GM18873 (cell line): ENCODE results near the gene APBB1IP.
"Not testable (repeated sequence)": the region's sequence is repeated elsewhere in the genome, so short reads cannot be mapped to it uniquely, and the experiment has no call there.

Source experiments
- ATAC-seq: cut with Tn5 transposase; IDR thresholded peaks from one replicate; pipeline ENCODE4 v1.9.1; 2021; ENCODE audit warnings: mild to moderate bottlenecking, moderate library complexity, moderate number of reproducible peaks; ENCODE audit not compliant: unreplicated experiment, low FRiP score

The APBB1IP gene

GRCh38 chr10:26475386-26475785, 37.2 kb downstream of the APBB1IP start:
- no peak for ATAC-seq

GRCh38 chr10:26477501-26477900, 39.4 kb downstream of the APBB1IP start:
- ATAC-seq = no peak

- ATAC-seq = no peak
Observed at GRCh38 chr10:26478061-26478460, 39.9 kb downstream of the APBB1IP start.

DNA sequence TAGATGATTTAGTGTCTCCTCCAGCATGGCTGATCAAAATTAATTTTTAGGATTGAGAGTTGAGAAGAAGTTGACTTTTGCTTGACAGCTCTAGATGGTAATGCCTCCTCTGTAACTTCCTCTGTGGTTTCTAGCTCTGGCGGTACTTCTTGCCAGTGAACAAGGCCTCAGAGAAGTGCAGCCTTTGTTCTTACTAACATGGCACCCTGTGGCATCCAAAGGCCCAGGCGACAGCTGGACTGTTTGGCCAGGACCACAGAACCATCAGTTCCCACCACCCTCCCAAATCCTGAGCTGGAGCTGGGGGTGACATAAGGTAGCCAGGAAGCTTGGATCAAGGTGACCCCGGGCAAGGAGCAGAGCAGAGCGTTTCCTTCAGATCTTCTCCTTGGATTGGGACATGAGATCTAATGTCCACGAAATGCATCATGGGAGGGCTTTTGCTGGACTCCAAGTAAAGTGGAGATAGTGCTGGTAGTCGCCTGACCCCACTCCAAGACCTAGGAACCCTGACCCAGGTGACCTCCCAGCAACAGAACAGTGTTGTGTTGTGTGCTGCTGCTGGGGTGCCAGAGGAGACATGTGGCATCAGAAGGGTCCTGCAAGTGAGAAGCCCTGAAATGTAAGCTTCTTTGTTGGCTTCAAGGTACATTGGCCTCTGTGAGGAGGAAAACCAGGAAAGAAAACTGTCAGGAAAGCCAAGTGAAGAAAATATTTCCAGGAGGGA, 41.8 kb downstream of the APBB1IP start:
- ATAC-seq = peak; percentile 39

- ATAC-seq = no peak
Observed at GRCh38 chr10:26481315-26481692, 43.2 kb downstream of the APBB1IP start.

- ATAC-seq = no peak
Observed at GRCh38 chr10:26481914-26482550, 43.9 kb downstream of the APBB1IP start.

GRCh38 chr10:26483554-26483953, 45.4 kb downstream of the APBB1IP start:
- ATAC-seq = no peak

DNA sequence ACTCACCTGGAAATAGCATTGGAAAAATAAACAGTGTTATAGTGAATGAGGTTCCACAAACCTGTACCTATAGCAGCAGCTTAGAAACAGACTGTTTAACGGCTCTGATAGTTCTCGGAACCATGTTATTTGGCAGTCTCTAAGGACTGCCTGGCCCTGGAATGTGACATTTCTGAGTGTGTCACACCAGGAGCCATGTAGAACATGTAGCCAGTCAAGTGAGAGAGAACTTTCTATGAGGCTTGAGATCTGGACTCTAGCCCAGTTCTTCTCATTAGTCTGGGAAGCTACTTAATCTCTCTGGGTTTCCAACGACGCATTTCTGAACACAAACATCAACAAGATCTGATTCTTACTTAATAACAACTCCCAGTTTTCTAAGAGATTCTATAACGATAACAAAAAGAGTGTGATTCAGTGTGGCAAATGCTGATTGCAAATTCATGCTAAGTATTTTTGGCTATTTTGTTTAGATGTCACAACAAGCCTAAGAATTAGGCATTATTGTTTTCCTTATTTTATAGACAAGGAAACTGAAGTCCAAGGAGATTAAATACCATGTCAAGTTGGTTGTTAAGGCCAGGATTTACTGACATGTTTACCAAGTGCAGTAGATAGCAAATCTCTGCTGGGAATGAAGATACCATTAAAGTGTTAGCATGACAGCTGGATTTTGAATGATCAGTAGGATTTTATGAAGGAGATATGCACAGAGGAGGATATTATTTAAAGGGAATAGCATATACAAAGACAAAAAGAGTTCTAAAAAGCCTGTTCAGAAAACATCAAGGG, 47.2 kb downstream of the APBB1IP start:
- no peak for ATAC-seq

DNA sequence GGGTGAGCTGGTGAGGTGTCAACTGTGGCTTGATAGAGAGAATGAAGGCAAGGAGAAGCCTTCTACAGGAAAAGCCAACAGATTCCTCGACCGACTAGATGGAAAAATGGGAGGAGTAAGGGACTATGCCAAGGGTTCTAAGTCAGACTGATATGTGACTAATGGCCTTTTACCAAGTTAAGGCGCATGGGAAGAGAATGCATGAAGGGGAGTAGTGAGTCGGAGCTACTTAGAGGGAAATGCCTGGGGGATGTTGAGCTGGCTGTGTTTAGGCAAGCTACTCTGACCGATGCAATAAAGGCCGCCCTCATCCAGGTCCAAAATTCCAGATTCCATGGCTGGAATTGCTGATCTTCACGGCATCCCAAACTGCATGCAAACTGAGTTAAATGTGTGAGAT, 48.2 kb downstream of the APBB1IP start:
- no peak for ATAC-seq

DNA sequence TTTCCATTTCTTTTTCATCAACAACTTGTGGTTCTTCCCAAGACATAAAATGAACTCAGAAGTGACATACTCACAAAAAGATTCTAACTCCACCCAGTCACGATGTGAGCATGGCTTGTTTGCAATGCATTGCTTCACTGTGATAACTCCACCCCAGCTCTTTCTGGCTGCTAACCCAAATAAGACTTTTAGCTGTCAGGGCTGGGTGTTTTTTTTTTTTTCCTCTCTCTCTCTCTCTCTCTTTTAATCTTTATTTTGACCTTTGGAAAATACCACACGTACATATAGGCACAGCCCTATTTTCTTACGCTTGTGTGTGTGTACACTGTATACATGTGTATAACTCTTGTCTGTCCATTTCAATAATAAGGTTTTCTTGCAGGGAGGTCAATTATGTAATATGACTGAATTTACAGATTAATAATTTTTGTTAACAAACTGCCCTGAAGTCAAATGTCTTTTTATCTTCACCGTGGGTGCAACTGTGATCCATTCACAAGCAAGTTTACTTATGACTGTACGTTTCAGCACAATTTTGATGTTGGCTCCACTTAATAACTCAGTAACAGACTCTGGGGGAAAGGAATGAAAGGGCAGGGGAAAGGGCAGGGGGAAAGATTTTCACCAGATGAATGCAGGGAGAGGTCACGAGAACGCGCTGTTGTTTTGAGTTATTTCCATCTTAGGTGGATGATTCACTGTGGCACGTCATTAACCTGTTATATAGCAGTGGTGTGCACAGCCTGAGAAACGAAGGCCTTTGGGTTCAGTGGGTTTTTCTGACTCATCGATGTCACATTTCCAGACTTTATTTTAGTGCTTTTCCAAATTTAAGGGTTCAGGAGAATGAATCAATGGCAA, 49.1 kb downstream of the APBB1IP start:
- peak; percentile 90 for ATAC-seq

DNA sequence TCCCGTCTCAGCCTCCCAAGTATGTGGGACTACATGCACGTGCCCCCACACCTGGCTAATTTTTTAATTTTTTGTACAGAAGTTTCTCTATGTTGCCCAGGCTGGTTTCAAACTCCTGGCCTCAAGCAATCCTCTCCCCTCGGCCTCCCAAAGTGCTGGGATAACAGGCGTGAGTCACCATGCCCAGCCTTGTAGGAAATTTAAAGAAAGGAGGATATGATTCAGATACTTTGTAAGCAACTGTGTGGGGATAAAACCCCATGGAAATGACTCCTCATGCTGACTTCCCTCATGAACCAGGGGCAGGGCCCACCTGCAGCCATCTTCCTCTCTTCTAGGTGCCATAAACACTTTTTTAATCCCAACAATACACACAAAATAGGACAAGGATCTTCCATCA, 50.2 kb downstream of the APBB1IP start:
- no peak for ATAC-seq

DNA sequence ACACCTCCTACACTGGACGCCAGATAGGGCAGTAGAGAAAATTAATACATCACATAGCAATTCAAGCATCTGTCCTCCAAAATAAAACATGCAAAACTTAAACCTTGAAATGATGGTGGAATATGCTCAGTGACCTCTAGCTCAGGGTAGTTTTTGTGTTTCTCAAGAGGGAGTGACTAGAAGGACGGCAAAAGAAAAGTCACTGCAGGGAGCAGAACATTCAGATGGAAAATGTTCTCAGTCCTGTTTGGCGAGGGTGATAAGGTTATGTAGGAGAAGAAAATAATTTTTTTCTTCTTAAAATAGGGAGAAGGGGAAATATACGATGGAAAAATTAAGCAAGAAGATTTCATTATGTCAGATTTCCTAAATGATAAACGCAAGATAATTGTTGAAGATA, 50.9 kb downstream of the APBB1IP start:
- ATAC-seq = no peak

GRCh38 chr10:26490367-26490766, 52.2 kb downstream of the APBB1IP start:
- ATAC-seq = not testable (repeated sequence)

DNA sequence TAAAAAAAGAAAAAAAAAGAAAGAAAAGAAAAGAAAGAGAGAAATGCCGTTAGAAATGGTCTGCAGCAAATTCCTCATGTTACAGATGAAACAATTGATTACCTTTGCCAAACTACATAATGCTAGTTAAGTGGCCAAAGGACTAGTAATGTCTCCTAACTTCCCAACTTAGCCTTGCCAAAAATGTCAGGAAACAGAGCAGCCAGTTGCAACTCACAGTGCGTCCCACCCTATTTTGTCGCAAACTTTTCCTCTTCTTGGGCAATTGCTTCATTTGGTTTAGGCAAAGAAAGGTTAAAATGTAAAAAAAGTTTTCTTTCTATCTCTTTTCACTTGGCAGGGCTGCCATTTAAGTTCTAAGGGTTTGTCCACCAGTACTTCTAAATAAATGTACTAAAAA, 53.1 kb downstream of the APBB1IP start:
- no peak for ATAC-seq

DNA sequence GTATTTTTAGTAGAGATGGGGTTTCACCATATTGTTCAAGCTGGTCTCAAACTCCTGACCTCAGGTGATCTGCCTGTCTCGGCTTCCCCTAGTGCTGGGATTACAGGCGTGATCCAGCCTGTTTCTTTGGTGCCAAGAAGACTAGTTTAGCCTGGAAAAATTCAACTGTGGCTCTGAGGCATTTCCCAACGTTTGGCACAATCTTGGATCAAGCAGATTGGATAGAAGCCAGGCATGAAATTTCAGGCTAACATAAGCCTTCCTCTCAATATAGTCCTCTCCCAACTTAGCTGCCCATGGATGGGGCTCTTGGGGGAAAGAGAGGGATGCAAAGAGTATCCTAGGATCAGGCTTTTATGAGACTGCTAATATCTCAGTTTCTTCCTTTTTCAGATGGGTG, 53.8 kb downstream of the APBB1IP start:
- ATAC-seq = no peak

DNA sequence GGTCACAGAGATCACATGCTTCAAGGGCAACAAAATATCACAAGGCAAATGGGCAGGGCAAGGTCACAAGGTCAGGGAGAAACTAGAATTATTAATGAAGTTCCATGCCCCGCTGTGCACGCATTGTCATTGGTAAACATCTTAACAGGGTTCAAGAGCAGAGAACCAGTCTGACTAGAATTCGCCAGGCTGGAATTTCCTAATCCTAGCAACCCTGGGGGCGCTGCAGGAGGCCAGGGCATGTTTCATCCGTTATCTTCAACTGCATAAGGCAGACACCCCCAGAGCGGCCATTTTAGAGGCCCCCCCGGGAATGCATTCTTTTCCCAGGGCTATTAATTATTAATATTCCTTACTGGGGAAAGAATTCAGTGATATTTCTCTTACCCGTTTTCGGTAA, 54.6 kb downstream of the APBB1IP start:
- not testable (repeated sequence) for ATAC-seq

GRCh38 chr10:26494018-26494417, 55.9 kb downstream of the APBB1IP start:
- no peak for ATAC-seq

DNA sequence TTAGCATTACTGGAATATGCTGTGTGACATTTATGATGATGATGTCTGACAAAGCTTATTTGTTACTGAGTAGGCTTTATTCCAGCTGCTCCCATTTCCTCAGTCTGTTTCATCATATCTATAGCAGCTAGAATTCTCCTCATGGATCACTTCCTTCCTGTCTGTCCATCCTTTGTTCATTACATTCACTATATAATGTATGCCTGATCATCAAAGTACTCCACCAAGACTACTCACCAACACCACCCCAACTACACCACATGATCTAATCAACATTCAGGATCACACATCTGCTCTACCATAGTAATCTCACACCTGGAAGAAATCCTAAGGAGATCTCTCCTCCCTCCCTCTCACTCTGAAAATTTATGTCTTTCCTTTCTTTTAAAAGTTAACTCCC, 61.3 kb downstream of the APBB1IP start:
- ATAC-seq = no peak

- no peak for ATAC-seq
Observed at GRCh38 chr10:26502986-26503385, 64.8 kb downstream of the APBB1IP start.

DNA sequence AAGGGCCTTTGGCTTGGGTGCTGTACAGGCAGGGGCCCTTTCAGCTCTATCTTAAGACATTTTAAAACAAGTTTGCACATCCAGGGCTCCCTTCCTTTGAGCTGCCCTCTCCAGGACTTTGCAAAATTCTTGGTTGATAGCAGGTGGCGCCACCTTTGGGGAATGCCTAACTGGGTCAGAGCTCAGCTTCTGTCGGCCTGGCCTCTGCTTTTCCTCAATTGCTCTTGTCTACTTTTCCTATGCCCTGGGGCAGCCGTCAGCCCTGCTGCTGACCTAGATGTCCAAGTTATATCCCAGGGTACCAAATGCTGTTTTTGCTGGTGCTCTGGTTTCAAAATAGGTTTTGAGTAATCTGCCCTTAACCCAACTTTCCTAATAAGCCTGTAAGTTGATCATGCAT, 65.8 kb downstream of the APBB1IP start:
- no peak for ATAC-seq

GRCh38 chr10:26504429-26504828, 66.3 kb downstream of the APBB1IP start:
- ATAC-seq = not testable (repeated sequence)
